Kidney (tissue), 14 donors: Measurements from ENCODE around the gene LTBP4. TPM values are rescaled to one million over a fixed set of nuclear protein-coding genes. Genes with fewer than 3 reads are reported as not detected.

Experiments used
- DNase-seq, 5 donors: peaks; one replicate each; pipeline ENCODE4 v3.0.0-alpha.2; 2013 to 2020
- FAIRE-seq: peaks from 2 replicates; lab custom pipeline; 2012; peaks lifted over from hg19 to GRCh38; lab: Jason Lieb, UNC
- H3K27ac ChIP-seq, 2 donors: one replicate each; pipeline ENCODE4 v1.7.0; 2013; ENCODE audit warnings: low read depth in 2 of 2, low read length in 2 of 2, inconsistent platforms in 1 of 2
- H3K27me3 ChIP-seq: one replicate; pipeline ENCODE4 v1.7.1; 2013; ENCODE audit warnings: low read length, inconsistent platforms; ENCODE audit not compliant: control insufficient read depth, insufficient read depth
- H3K36me3 ChIP-seq, 3 donors: one replicate each; pipeline versions ENCODE4 v1.7.0 to v1.7.1; 2013; ENCODE audit warnings: low read length in 3 of 3, control low read depth in 1 of 3, inconsistent platforms in 1 of 3; ENCODE audit not compliant: insufficient read depth in 3 of 3, control insufficient read depth in 2 of 3
- H3K4me1 ChIP-seq, 3 donors: one replicate each; pipeline versions ENCODE4 v1.7.0 to v1.7.1; 2013; ENCODE audit warnings: low read length in 3 of 3, inconsistent platforms in 1 of 3, low read depth in 1 of 3; ENCODE audit not compliant: control insufficient read depth in 2 of 3, insufficient read depth in 2 of 3
- H3K4me3 ChIP-seq, 3 donors: one replicate each; pipeline versions ENCODE4 v1.7.0 to v1.8.1; 2013; ENCODE audit warnings: low read length in 3 of 3, control low read depth in 1 of 3, inconsistent platforms in 1 of 3
- H3K9ac ChIP-seq, 3 donors: one replicate each; pipeline versions ENCODE4 v1.7.0 to v1.7.1; 2013; ENCODE audit warnings: low read length in 3 of 3, control low read depth in 1 of 3, inconsistent platforms in 1 of 3
- H3K9me3 ChIP-seq, 3 donors: one replicate each; pipeline versions ENCODE4 v1.7.0 to v1.7.1; 2013; ENCODE audit warnings: low read length in 3 of 3, control low read depth in 1 of 3, inconsistent platforms in 1 of 3; ENCODE audit not compliant: control insufficient read depth in 2 of 3, insufficient read depth in 1 of 3
- intact Hi-C: fragments of 100-400 bp; cut with DNase I; formaldehyde crosslinking; loops from one replicate; pipeline ENCODE4 v1.11.1; 2022
- polyA plus RNA-seq: library from polyadenylated mRNA; stranded (reverse); fragments of 350-450 nt; fragmentation: Illumina TruSeq; extraction: RNeasy Lipid Tissue Mini Kit (QIAGEN cat#74804); gene quantifications from one replicate; pipeline ENCODE4 v1.2.3, GENCODE V29; 2014; ENCODE audit warnings: low read depth, low replicate concordance; ENCODE audit not compliant: insufficient read depth
- total RNA-seq: library from RNA; stranded (reverse); fragmentation: NEBNext Ultra II Directional; extraction: Animal tissue kit (Norgen Biotek cat#: 25700); gene quantifications from one replicate; pipeline ENCODE4 v1.2.1, GENCODE V29; 2021
- TF ChIP-seq, protein P1 (sequence below): IDR thresholded peaks from 3 replicates; pipeline ENCODE4 v1.5.1; 2012; ENCODE audit warnings: mild to moderate bottlenecking, moderate library complexity, borderline replicate concordance; ENCODE audit not compliant: insufficient read depth; ENCODE audit errors: extremely low read depth
- donor health status: control.
- donor health status: control.
- donor health status: control.
- donor health status: control.
- donor health status: control.
- donor health status: DM: yes; HTN: yes; CAD: no.
- donor health status: Normal renal cell carcinoma (clear cell type).

Gene LTBP4
- total and polyA plus RNA-seq, 2 donors from 2014 or later, result 52.1 to 155 TPM

DNA sequence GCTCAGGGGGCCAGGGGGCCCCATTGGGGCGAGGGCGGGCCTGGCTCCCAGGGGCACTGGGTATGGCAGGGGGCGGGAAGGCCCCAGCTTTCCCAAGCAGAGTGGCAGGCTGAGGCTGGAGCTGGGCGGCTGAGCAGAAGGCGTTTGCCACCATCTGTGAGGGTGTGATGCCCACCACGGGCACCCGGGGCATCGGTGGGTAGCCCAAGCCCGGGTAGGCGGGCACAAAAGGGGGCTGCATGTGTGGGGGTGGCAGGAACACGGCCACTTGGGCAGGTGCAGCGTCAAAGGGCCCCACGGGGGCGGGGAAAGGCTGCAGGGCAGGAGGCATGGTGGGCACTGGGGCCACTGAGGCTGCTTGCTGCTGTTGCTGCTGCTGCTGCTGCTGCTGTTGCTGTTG lies 66.4 kb downstream of the LTBP4 start:
- H3K4me1 ChIP-seq, result peaks cover 0 to 5% (median 0%) of the 10 kb centered on the region in 3 donors
- no peak overlapping the region for H3K4me3 ChIP-seq
- no peak for FAIRE-seq
- DNase-seq, result peak in 1 of 5 donors; percentile 59
- H3K9ac ChIP-seq, result no peak overlapping the region
- TF ChIP-seq, protein P1, sequence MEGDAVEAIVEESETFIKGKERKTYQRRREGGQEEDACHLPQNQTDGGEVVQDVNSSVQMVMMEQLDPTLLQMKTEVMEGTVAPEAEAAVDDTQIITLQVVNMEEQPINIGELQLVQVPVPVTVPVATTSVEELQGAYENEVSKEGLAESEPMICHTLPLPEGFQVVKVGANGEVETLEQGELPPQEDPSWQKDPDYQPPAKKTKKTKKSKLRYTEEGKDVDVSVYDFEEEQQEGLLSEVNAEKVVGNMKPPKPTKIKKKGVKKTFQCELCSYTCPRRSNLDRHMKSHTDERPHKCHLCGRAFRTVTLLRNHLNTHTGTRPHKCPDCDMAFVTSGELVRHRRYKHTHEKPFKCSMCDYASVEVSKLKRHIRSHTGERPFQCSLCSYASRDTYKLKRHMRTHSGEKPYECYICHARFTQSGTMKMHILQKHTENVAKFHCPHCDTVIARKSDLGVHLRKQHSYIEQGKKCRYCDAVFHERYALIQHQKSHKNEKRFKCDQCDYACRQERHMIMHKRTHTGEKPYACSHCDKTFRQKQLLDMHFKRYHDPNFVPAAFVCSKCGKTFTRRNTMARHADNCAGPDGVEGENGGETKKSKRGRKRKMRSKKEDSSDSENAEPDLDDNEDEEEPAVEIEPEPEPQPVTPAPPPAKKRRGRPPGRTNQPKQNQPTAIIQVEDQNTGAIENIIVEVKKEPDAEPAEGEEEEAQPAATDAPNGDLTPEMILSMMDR, result no peak
- H3K9me3 ChIP-seq, result peaks cover 0 to 3% (median 0%) of the 10 kb centered on the region in 3 donors
- H3K27me3 ChIP-seq, result no peaks in the 10 kb centered on the region
- H3K27ac ChIP-seq, result no peak overlapping the region
- intact Hi-C loops, result loop anchor here (10.0 kb wide), 1 partner anchor 137 kb away; no protein-coding TSS in a partner anchor
- H3K36me3 ChIP-seq, result peaks cover 13 to 17% (median 14%) of the 10 kb centered on the region in 3 donors

DNA sequence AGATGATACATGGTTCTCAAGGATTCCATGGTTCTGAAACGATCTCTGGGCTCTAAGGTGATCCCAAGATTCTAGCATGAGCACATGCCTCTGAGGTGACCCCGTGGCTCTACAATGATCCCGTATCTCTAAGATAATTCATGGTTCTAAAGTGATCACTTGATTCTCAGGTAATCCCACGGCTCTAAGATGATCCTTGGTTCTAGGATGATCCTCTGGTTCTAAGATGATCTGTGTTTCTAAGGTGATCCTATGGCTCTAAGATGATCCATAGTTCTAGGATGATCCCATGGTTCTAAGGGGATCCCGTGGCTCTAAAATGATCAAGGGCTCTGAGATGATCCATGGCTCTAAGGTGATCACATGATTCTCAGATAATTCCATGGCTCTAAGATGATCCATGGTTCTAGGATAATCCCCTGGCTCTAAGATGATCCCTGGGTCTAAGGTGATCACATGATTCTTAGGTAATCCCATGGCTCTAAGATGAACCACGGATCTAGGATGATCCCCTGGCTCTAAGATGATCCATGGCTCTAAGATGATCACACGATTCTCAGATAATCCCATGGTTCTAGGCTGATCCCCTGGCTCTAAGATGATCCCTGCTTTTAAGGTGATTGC lies 67.9 kb downstream of the LTBP4 start:
- intact Hi-C loops, result loop anchor here (10.0 kb wide), 1 partner anchor 136 kb away; no protein-coding TSS in a partner anchor
- no peak for FAIRE-seq

DNA sequence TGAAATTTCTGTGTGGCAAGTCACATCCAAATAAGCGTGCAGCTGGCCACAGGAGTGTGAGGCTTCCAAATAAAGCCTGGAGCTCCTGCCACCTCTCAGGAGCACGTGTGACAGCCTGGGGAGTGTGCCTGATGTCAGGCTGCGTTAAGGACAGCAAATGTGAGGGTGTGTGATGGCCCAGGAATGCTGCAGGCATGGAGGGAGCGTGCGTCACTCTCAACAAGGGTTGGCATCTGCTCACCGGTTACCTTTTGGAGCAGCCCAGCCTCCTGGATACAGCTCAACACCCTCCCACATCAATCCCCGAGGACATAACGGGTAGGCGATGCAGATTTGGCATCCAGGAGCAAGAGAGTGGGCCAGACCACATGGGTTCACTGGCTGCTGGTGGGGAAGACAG lies 70.2 kb downstream of the LTBP4 start:
- Histone ChIP-seq H3K36me3 (peaks cover 15 to 24% (median 19%) of the 10 kb centered on the region in 3 donors), H3K4me1 (no peaks in the 10 kb centered on the region), H3K27me3 (no peaks in the 10 kb centered on the region), H3K9me3 (peaks cover 0 to 3% (median 0%) of the 10 kb centered on the region in 3 donors), H3K9ac (no peak overlapping the region), H3K27ac (no peak overlapping the region), H3K4me3 (no peak overlapping the region)
- intact Hi-C loops, result no loop called here
- TF ChIP-seq, protein P1, result no peak
- DNase-seq, result peak in 1 of 5 donors; percentile 26
- no peak for FAIRE-seq

More for the DNA sequence above, 67.9 kb downstream of the LTBP4 start:
- peaks cover 0 to 3% (median 0%) of the 10 kb centered on the region in 3 donors for H3K9me3 ChIP-seq
- H3K4me1 ChIP-seq, result no peaks in the 10 kb centered on the region
- H3K27ac ChIP-seq, result no peak overlapping the region
- no peak overlapping the region for H3K4me3 ChIP-seq
- DNase-seq, result no peak
- peaks cover 15 to 24% (median 19%) of the 10 kb centered on the region in 3 donors for H3K36me3 ChIP-seq
- H3K27me3 ChIP-seq, result no peaks in the 10 kb centered on the region
- TF ChIP-seq, protein P1, result no peak
- H3K9ac ChIP-seq, result no peak overlapping the region
